Mesenchymal stem cell (in vitro differentiated cells and primary cell): ENCODE measurements around the gene DYNC2H1.

Experiments
- DNase-seq: peaks from one replicate; pipeline ENCODE4 v3.0.0-alpha.2; 2013
- H2AFZ ChIP-seq: one replicate; pipeline ENCODE4 v1.6.1; 2013; ENCODE audit warnings: low read depth, mild to moderate bottlenecking, control low read depth, inconsistent platforms, low read length, moderate library complexity
- H2AK5ac ChIP-seq: 2 replicates; pipeline ENCODE4 v1.6.1; 2013; ENCODE audit warnings: low read length, moderate library complexity, mild to moderate bottlenecking, inconsistent platforms; ENCODE audit not compliant: severe bottlenecking
- H2BK120ac ChIP-seq: one replicate; pipeline ENCODE4 v1.6.1; 2013; ENCODE audit warnings: low read depth, mild to moderate bottlenecking, inconsistent platforms, low read length, moderate library complexity
- H2BK12ac ChIP-seq, 2 experiments: one replicate each; pipeline ENCODE4 v1.6.1; 2013; ENCODE audit warnings: inconsistent platforms in 2 of 2, low read length in 2 of 2, mild to moderate bottlenecking in 2 of 2, moderate library complexity in 2 of 2, control low read depth in 1 of 2
- H2BK15ac ChIP-seq: one replicate; pipeline ENCODE4 v1.6.1; 2013; ENCODE audit warnings: mild to moderate bottlenecking, low read depth, inconsistent platforms; ENCODE audit not compliant: poor library complexity, severe bottlenecking
- H2BK5ac ChIP-seq: 2 replicates; pipeline ENCODE4 v1.6.1; 2013; ENCODE audit warnings: low read depth, mild to moderate bottlenecking, low read length, control low read depth, inconsistent platforms; ENCODE audit not compliant: poor library complexity, severe bottlenecking
- H3K14ac ChIP-seq, 2 experiments: one replicate each; pipeline ENCODE4 v1.6.1; 2013; ENCODE audit warnings: inconsistent platforms in 2 of 2, low read length in 2 of 2, control low read depth in 1 of 2, mild to moderate bottlenecking in 1 of 2, moderate library complexity in 1 of 2
- H3K18ac ChIP-seq, 2 experiments: one replicate each; pipeline ENCODE4 v1.6.1; 2013; ENCODE audit warnings: inconsistent platforms in 2 of 2, low read length in 2 of 2, control low read depth in 1 of 2, low read depth in 1 of 2, mild to moderate bottlenecking in 1 of 2
- H3K23ac ChIP-seq, 2 experiments: one replicate each; pipeline ENCODE4 v1.6.1; 2013; ENCODE audit warnings: inconsistent platforms in 2 of 2, low read length in 2 of 2, mild to moderate bottlenecking in 2 of 2, moderate library complexity in 2 of 2, control low read depth in 1 of 2
- H3K27ac ChIP-seq: 2 replicates; pipeline ENCODE4 v1.5.1; 2013; ENCODE audit warnings: mild to moderate bottlenecking, moderate library complexity, low read length, control low read depth, inconsistent platforms; ENCODE audit not compliant: poor library complexity, severe bottlenecking
- H3K27me3 ChIP-seq, 2 experiments: 2 replicates each; pipeline versions ENCODE4 v1.6.1 to v1.7.0; 2013; ENCODE audit warnings: low read length in 2 of 2, mild to moderate bottlenecking in 2 of 2, moderate library complexity in 2 of 2, control low read depth in 1 of 2, inconsistent platforms in 1 of 2; ENCODE audit not compliant: control insufficient read depth in 1 of 2, insufficient read depth in 1 of 2
- H3K36me3 ChIP-seq, 2 experiments: 2 replicates each; pipeline versions ENCODE4 v1.6.1 to v1.7.0; 2013; ENCODE audit warnings: low read length in 2 of 2, control low read depth in 1 of 2, inconsistent platforms in 1 of 2, low read depth in 1 of 2, mild to moderate bottlenecking in 1 of 2; ENCODE audit not compliant: insufficient read depth in 2 of 2, control insufficient read depth in 1 of 2
- H3K4ac ChIP-seq, 2 experiments: one replicate each; pipeline ENCODE4 v1.6.1; 2013; ENCODE audit warnings: inconsistent platforms in 2 of 2, low read length in 2 of 2, mild to moderate bottlenecking in 2 of 2, moderate library complexity in 2 of 2, control low read depth in 1 of 2, low read depth in 1 of 2
- H3K4me1 ChIP-seq: 2 replicates; pipeline ENCODE4 v1.6.1; 2013; ENCODE audit warnings: low read depth, low read length, control low read depth; ENCODE audit not compliant: control insufficient read depth, insufficient read depth
- H3K4me2 ChIP-seq: 2 replicates; pipeline ENCODE4 v1.6.1; 2013; ENCODE audit warnings: low read length, mild to moderate bottlenecking, inconsistent platforms; ENCODE audit not compliant: poor library complexity, severe bottlenecking
- H3K4me3 ChIP-seq, 2 experiments: 2 replicates each; pipeline versions ENCODE4 v1.5.1 to v1.7.0; 2013; ENCODE audit warnings: low read length in 2 of 2, mild to moderate bottlenecking in 2 of 2, control low read depth in 1 of 2, low read depth in 1 of 2; ENCODE audit not compliant: insufficient read depth in 1 of 2
- H3K79me1 ChIP-seq: replicated peaks from 2 replicates; pipeline ENCODE4 v1.6.1; 2013; ENCODE audit warnings: mild to moderate bottlenecking, control low read depth, low read length, inconsistent platforms; ENCODE audit not compliant: poor library complexity, severe bottlenecking
- H3K9ac ChIP-seq: 2 replicates; pipeline ENCODE4 v1.7.0; 2013; ENCODE audit warnings: mild to moderate bottlenecking, low read length, moderate library complexity
- H3K9me3 ChIP-seq: 2 replicates; pipeline ENCODE4 v1.7.0; 2013; ENCODE audit warnings: mild to moderate bottlenecking, low read length; ENCODE audit not compliant: control insufficient read depth
- H4K8ac ChIP-seq: one replicate; pipeline ENCODE4 v1.6.1; 2013; ENCODE audit warnings: inconsistent platforms, mild to moderate bottlenecking, low read length, moderate library complexity
- H4K91ac ChIP-seq: one replicate; pipeline ENCODE4 v1.6.1; 2013; ENCODE audit warnings: mild to moderate bottlenecking, low read length, inconsistent platforms
- WGBS: methylation state at CpG from one replicate; pipeline ENCODE4 v1.1.7; 2013; ENCODE audit warnings: mixed read lengths; 5-methylcytosine and 5-hydroxymethylcytosine counted together

The DYNC2H1 gene

GRCh38 chr11:103109818-103110388 is 677 bp downstream of the DYNC2H1 start:
- H3K4me3 ChIP-seq = peak overlapping the region; percentile 70 to 99
- no peaks in the 10 kb centered on the region for H3K9me3 ChIP-seq
- H3K14ac ChIP-seq = no peak overlapping the region
- peak overlapping the region; percentile 62 for H3K27ac ChIP-seq
- H2BK5ac ChIP-seq = no peak overlapping the region
- H3K27me3 ChIP-seq = no peaks in the 10 kb centered on the region
- peaks cover 0 to 27% of the 10 kb centered on the region in 2 experiments for H3K36me3 ChIP-seq
- 52% methylated on average over 21 of the region's 26 CpGs for WGBS
- H3K23ac ChIP-seq = no peak overlapping the region
- peak overlapping the region; percentile 6 for H4K91ac ChIP-seq
- H3K4ac ChIP-seq = peak overlapping the region in 1 of 2 experiments; percentile 0
- peak overlapping the region; percentile 23 to 61 for H3K18ac ChIP-seq
- H2AFZ ChIP-seq = peak overlapping the region; percentile 3
- peaks cover 2% of the 10 kb centered on the region for H3K79me1 ChIP-seq
- H4K8ac ChIP-seq = peak overlapping the region; percentile 66
- H2AK5ac ChIP-seq = no peak overlapping the region
- H3K4me1 ChIP-seq = peaks cover 4% of the 10 kb centered on the region
- peak overlapping the region; percentile 73 for H3K4me2 ChIP-seq
- no peak overlapping the region for H2BK120ac ChIP-seq
- H3K9ac ChIP-seq = peak overlapping the region; percentile 99
- H2BK12ac ChIP-seq = peak overlapping the region in 1 of 2 experiments; percentile 45
- DNase-seq = no peak
- no peak overlapping the region for H2BK15ac ChIP-seq

GRCh38 chr11:103110391-103110790 is 1.2 kb downstream of the DYNC2H1 start:
- H3K14ac ChIP-seq = no peak overlapping the region
- peaks cover 2% of the 10 kb centered on the region for H3K79me1 ChIP-seq
- H3K18ac ChIP-seq = no peak overlapping the region

GRCh38 chr11:103111400-103111799 is 2.2 kb downstream of the DYNC2H1 start:
- Histone ChIP-seq H3K36me3 (peaks cover 3 to 39% of the 10 kb centered on the region in 2 experiments), H3K4me1 (peaks cover 4% of the 10 kb centered on the region), H4K91ac (no peak overlapping the region), H3K18ac (no peak overlapping the region), H2AK5ac (no peak overlapping the region), H3K9ac (peak overlapping the region; percentile 99), H2AFZ (no peak overlapping the region), H3K23ac (no peak overlapping the region), H3K79me1 (peaks cover 2% of the 10 kb centered on the region), H3K14ac (no peak overlapping the region), H2BK15ac (no peak overlapping the region), H3K27me3 (no peaks in the 10 kb centered on the region), H3K4me2 (no peak overlapping the region), H2BK120ac (no peak overlapping the region), H3K27ac (no peak overlapping the region), H2BK12ac (no peak overlapping the region), H2BK5ac (no peak overlapping the region), H3K4ac (no peak overlapping the region), H3K4me3 (peak overlapping the region in 1 of 2 experiments; percentile 99), H3K9me3 (no peaks in the 10 kb centered on the region), H4K8ac (no peak overlapping the region)
- WGBS = 91% methylated on average over 5 of the region's 5 CpGs
- DNase-seq = no peak

More at GRCh38 chr11:103110391-103110790, 1.2 kb downstream of the DYNC2H1 start:
- H3K4me3 ChIP-seq = peak overlapping the region in 1 of 2 experiments; percentile 99
- no peak overlapping the region for H2BK15ac ChIP-seq
- peak overlapping the region; percentile 99 for H3K9ac ChIP-seq
- peak; percentile 64 for DNase-seq
- H2BK12ac ChIP-seq = no peak overlapping the region
- H2BK5ac ChIP-seq = no peak overlapping the region
- H3K23ac ChIP-seq = no peak overlapping the region
- no peaks in the 10 kb centered on the region for H3K27me3 ChIP-seq
- H3K9me3 ChIP-seq = no peaks in the 10 kb centered on the region
- no peak overlapping the region for H4K8ac ChIP-seq
- H2AK5ac ChIP-seq = no peak overlapping the region
- peaks cover under 1 to 30% of the 10 kb centered on the region in 2 experiments for H3K36me3 ChIP-seq
- H2AFZ ChIP-seq = no peak overlapping the region
- H3K4ac ChIP-seq = no peak overlapping the region
- H3K4me2 ChIP-seq = no peak overlapping the region
- H3K27ac ChIP-seq = no peak overlapping the region
- no peak overlapping the region for H2BK120ac ChIP-seq
- H4K91ac ChIP-seq = no peak overlapping the region
- H3K4me1 ChIP-seq = peaks cover 4% of the 10 kb centered on the region

GRCh38 chr11:103112364-103112763 is 3.1 kb downstream of the DYNC2H1 start:
- no peak overlapping the region for H4K91ac ChIP-seq
- H3K23ac ChIP-seq = no peak overlapping the region
- peak; percentile 5 for DNase-seq
- no peak overlapping the region for H3K14ac ChIP-seq
- H3K9me3 ChIP-seq = no peaks in the 10 kb centered on the region
- H3K4me1 ChIP-seq = peaks cover 4% of the 10 kb centered on the region
- 80% methylated on average over 1 of the region's 1 CpG for WGBS
- H3K27me3 ChIP-seq = no peaks in the 10 kb centered on the region
- no peak overlapping the region for H2BK15ac ChIP-seq
- peak overlapping the region; percentile 35 for H3K9ac ChIP-seq
- H3K36me3 ChIP-seq = peaks cover 3 to 44% of the 10 kb centered on the region in 2 experiments
- H3K4ac ChIP-seq = no peak overlapping the region
- H2BK12ac ChIP-seq = no peak overlapping the region
- H2AFZ ChIP-seq = no peak overlapping the region
- no peak overlapping the region for H2AK5ac ChIP-seq
- H2BK5ac ChIP-seq = no peak overlapping the region
- H3K79me1 ChIP-seq = peaks cover 2% of the 10 kb centered on the region
- no peak overlapping the region for H2BK120ac ChIP-seq
- no peak overlapping the region for H4K8ac ChIP-seq
- no peak overlapping the region for H3K18ac ChIP-seq
- no peak overlapping the region for H3K4me2 ChIP-seq
- H3K27ac ChIP-seq = no peak overlapping the region
- H3K4me3 ChIP-seq = peak overlapping the region in 1 of 2 experiments; percentile 99
